GM12865 (cell line): ENCODE results near the gene DPYSL3.

Source experiments
- DNase-seq: peaks from one replicate; pipeline ENCODE4 v3.0.0; 2010; ENCODE audit warnings: low read depth
- H3K4me3 ChIP-seq: 2 replicates; pipeline ENCODE4 v1.5.1; 2011; ENCODE audit warnings: mild to moderate bottlenecking, low read depth, low read length, control low read depth
- CTCF ChIP-seq: IDR thresholded peaks from 2 replicates; pipeline ENCODE4 v1.5.1; 2011; ENCODE audit warnings: low read length, control low read depth, low read depth, inconsistent platforms; ENCODE audit not compliant: insufficient read depth; ENCODE audit errors: missing control alignments

Gene DPYSL3

GRCh38 chr5:147479444-147479843 is 30.4 kb downstream of the DPYSL3 start:
- DNase-seq = no peak
- H3K4me3 ChIP-seq = no peak overlapping the region
- TF ChIP-seq CTCF = no peak

- H3K4me3 ChIP-seq = no peak overlapping the region
- DNase-seq = no peak
- no peak for TF ChIP-seq CTCF
Observed at GRCh38 chr5:147474140-147474539, 35.7 kb downstream of the DPYSL3 start.

- no peak for DNase-seq
- no peak for TF ChIP-seq CTCF
- no peak overlapping the region for H3K4me3 ChIP-seq
Observed at GRCh38 chr5:147472664-147473475, 37.0 kb downstream of the DPYSL3 start.

DNA sequence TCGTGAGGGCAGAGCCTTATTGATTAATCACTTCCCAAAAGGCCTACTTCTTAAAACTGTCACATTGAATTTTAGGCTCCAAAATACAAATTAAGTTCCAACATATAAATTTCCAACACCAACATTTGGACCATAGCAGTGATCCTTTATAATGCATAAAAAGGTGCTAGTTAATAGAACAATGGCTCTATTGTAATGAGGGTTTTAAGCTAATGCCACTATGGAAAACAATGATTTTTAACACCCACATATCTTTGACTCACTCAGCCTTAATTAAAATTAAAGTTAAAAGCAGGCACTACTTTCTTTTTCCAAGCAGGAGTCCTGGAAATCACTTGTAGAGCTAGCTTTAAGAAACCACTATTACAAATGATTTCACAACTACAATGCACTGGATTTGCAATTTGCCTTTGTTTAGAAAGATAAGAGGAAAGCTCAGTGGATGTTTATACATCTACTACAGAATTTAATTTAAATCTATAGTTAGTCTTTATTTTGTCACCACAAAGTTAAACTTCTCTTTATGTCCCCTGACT is 41.8 kb downstream of the DPYSL3 start:
- no peak for DNase-seq
- no peak overlapping the region for H3K4me3 ChIP-seq
- TF ChIP-seq CTCF = no peak

DNA sequence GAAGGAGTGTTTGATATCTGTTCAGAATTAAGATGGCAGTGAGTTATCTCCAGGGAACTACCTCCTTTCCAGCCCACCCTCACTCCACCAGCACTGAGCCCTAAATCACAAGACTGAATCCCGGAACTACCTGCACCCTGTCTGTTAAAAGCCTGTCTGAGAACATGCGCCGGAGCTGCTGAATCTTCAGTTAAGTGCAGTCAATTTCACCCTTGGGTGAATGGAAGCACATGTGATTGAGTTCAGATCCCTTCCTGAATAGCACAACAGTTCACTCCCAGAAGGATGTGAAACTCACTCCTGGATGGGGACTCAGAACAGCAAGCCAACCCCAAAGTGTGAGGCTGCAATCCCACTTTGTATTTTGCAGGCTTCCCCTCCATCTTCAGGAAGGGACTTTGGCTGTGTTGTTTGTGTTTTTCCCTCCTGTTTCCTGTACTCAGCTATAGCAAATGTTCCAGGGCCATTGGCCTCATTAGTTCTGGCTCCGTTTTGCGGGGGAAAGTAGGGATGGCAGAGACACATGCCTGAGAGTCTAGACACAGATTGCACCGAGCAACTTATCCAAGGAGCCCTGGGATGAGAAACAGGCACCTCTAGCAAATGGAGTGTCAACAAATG is 43.4 kb downstream of the DPYSL3 start:
- no peak for TF ChIP-seq CTCF
- no peak for DNase-seq

DNA sequence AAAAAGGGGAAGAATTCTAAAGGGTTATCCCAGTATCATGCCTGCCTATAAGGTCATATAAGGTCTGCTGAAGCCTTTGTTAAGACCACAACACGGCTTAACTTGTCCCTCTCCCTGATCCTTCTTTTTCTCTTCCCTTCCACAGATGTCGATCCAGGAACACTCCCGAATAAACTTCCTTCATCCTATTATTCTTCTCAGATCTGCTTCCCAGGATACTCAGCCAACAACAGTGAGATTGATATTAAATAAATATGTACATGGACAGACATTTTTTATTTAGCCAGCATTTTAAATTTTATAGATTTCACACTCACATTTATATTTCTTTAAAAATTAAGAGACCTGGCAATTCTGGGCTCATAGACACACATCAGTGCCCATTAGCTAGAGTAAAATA is 44.1 kb downstream of the DPYSL3 start:
- no peak for TF ChIP-seq CTCF
- H3K4me3 ChIP-seq = no peak overlapping the region
- DNase-seq = no peak

More for the DNA sequence above, 43.4 kb downstream of the DPYSL3 start:
- no peak overlapping the region for H3K4me3 ChIP-seq
